Mesenchymal stem cell (in vitro differentiated cells and primary cell): ENCODE data around the gene ZNF846.

ENCODE experiments used
- DNase-seq: peaks from one replicate; pipeline ENCODE4 v3.0.0-alpha.2; 2013
- H2AFZ ChIP-seq: one replicate; pipeline ENCODE4 v1.6.1; 2013; ENCODE audit warnings: low read depth, mild to moderate bottlenecking, control low read depth, inconsistent platforms, low read length, moderate library complexity
- H2AK5ac ChIP-seq: 2 replicates; pipeline ENCODE4 v1.6.1; 2013; ENCODE audit warnings: low read length, moderate library complexity, mild to moderate bottlenecking, inconsistent platforms; ENCODE audit not compliant: severe bottlenecking
- H2BK120ac ChIP-seq: one replicate; pipeline ENCODE4 v1.6.1; 2013; ENCODE audit warnings: low read depth, mild to moderate bottlenecking, inconsistent platforms, low read length, moderate library complexity
- H2BK12ac ChIP-seq, 2 experiments: one replicate each; pipeline ENCODE4 v1.6.1; 2013; ENCODE audit warnings: inconsistent platforms in 2 of 2, low read length in 2 of 2, mild to moderate bottlenecking in 2 of 2, moderate library complexity in 2 of 2, control low read depth in 1 of 2
- H2BK15ac ChIP-seq: one replicate; pipeline ENCODE4 v1.6.1; 2013; ENCODE audit warnings: mild to moderate bottlenecking, low read depth, inconsistent platforms; ENCODE audit not compliant: poor library complexity, severe bottlenecking
- H2BK5ac ChIP-seq: 2 replicates; pipeline ENCODE4 v1.6.1; 2013; ENCODE audit warnings: low read depth, mild to moderate bottlenecking, low read length, control low read depth, inconsistent platforms; ENCODE audit not compliant: poor library complexity, severe bottlenecking
- H3K14ac ChIP-seq, 2 experiments: one replicate each; pipeline ENCODE4 v1.6.1; 2013; ENCODE audit warnings: inconsistent platforms in 2 of 2, low read length in 2 of 2, control low read depth in 1 of 2, mild to moderate bottlenecking in 1 of 2, moderate library complexity in 1 of 2
- H3K18ac ChIP-seq, 2 experiments: one replicate each; pipeline ENCODE4 v1.6.1; 2013; ENCODE audit warnings: inconsistent platforms in 2 of 2, low read length in 2 of 2, control low read depth in 1 of 2, low read depth in 1 of 2, mild to moderate bottlenecking in 1 of 2
- H3K23ac ChIP-seq, 2 experiments: one replicate each; pipeline ENCODE4 v1.6.1; 2013; ENCODE audit warnings: inconsistent platforms in 2 of 2, low read length in 2 of 2, mild to moderate bottlenecking in 2 of 2, moderate library complexity in 2 of 2, control low read depth in 1 of 2
- H3K27ac ChIP-seq: 2 replicates; pipeline ENCODE4 v1.5.1; 2013; ENCODE audit warnings: mild to moderate bottlenecking, moderate library complexity, low read length, control low read depth, inconsistent platforms; ENCODE audit not compliant: poor library complexity, severe bottlenecking
- H3K27me3 ChIP-seq, 2 experiments: 2 replicates each; pipeline versions ENCODE4 v1.6.1 to v1.7.0; 2013; ENCODE audit warnings: low read length in 2 of 2, mild to moderate bottlenecking in 2 of 2, moderate library complexity in 2 of 2, control low read depth in 1 of 2, inconsistent platforms in 1 of 2; ENCODE audit not compliant: control insufficient read depth in 1 of 2, insufficient read depth in 1 of 2
- H3K36me3 ChIP-seq, 2 experiments: 2 replicates each; pipeline versions ENCODE4 v1.6.1 to v1.7.0; 2013; ENCODE audit warnings: low read length in 2 of 2, control low read depth in 1 of 2, inconsistent platforms in 1 of 2, low read depth in 1 of 2, mild to moderate bottlenecking in 1 of 2; ENCODE audit not compliant: insufficient read depth in 2 of 2, control insufficient read depth in 1 of 2
- H3K4ac ChIP-seq, 2 experiments: one replicate each; pipeline ENCODE4 v1.6.1; 2013; ENCODE audit warnings: inconsistent platforms in 2 of 2, low read length in 2 of 2, mild to moderate bottlenecking in 2 of 2, moderate library complexity in 2 of 2, control low read depth in 1 of 2, low read depth in 1 of 2
- H3K4me1 ChIP-seq: 2 replicates; pipeline ENCODE4 v1.6.1; 2013; ENCODE audit warnings: low read depth, low read length, control low read depth; ENCODE audit not compliant: control insufficient read depth, insufficient read depth
- H3K4me2 ChIP-seq: 2 replicates; pipeline ENCODE4 v1.6.1; 2013; ENCODE audit warnings: low read length, mild to moderate bottlenecking, inconsistent platforms; ENCODE audit not compliant: poor library complexity, severe bottlenecking
- H3K4me3 ChIP-seq, 2 experiments: 2 replicates each; pipeline versions ENCODE4 v1.5.1 to v1.7.0; 2013; ENCODE audit warnings: low read length in 2 of 2, mild to moderate bottlenecking in 2 of 2, control low read depth in 1 of 2, low read depth in 1 of 2; ENCODE audit not compliant: insufficient read depth in 1 of 2
- H3K79me1 ChIP-seq: replicated peaks from 2 replicates; pipeline ENCODE4 v1.6.1; 2013; ENCODE audit warnings: mild to moderate bottlenecking, control low read depth, low read length, inconsistent platforms; ENCODE audit not compliant: poor library complexity, severe bottlenecking
- H3K9ac ChIP-seq: 2 replicates; pipeline ENCODE4 v1.7.0; 2013; ENCODE audit warnings: mild to moderate bottlenecking, low read length, moderate library complexity
- H3K9me3 ChIP-seq: 2 replicates; pipeline ENCODE4 v1.7.0; 2013; ENCODE audit warnings: mild to moderate bottlenecking, low read length; ENCODE audit not compliant: control insufficient read depth
- H4K8ac ChIP-seq: one replicate; pipeline ENCODE4 v1.6.1; 2013; ENCODE audit warnings: inconsistent platforms, mild to moderate bottlenecking, low read length, moderate library complexity
- H4K91ac ChIP-seq: one replicate; pipeline ENCODE4 v1.6.1; 2013; ENCODE audit warnings: mild to moderate bottlenecking, low read length, inconsistent platforms
- WGBS: methylation state at CpG from one replicate; pipeline ENCODE4 v1.1.7; 2013; ENCODE audit warnings: mixed read lengths; 5-methylcytosine and 5-hydroxymethylcytosine counted together

ZNF846 gene

DNA sequence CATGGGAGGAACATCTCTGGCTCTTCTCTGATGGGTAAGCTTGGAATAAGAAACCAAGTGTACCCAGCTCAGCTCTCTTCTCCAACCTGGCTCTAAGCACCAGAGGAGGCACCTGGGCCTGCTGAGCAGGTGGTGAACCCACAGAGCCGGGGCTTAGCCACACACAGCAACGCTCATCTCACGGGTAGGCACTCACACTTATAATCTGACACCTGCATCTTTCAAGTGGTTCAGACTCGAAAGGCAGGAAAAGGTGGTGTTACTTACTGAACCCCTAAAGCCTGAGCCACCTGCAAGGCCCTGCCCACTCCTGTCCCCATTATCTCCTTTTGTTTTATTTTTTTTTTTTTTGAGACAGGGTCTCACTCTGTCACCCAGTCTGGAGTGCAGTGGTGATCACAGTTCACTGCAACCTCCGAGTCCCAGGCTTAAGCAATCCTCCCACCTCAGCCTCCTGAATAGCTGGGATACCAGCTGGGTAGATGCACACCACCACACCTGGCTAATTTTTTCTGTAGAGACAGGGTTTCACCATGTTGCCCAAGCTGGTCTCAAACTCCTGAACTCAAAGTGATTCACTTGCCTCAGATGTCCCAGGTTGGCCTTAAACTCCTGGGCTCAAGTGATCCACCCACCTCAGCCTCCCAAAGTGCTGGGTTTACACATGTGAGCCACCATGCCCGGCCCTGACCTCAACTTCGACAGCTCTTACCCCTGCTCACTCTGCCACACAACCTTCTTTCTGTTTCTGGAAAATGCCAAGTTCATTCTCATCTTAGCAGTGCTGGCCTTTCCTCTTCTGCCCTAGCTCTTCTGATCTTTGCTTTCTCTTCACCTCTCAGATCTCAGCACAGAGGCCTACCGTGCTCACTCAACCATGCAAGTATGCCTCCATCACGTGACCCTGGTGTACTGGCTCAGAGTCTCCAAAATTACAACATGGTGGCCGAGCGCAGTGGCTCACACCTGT is 40.6 kb upstream of the ZNF846 start:
- H3K9ac ChIP-seq, result no peak overlapping the region
- no peak overlapping the region for H3K23ac ChIP-seq
- no peak overlapping the region for H3K18ac ChIP-seq
- H3K4ac ChIP-seq, result no peak overlapping the region
- H2BK12ac ChIP-seq, result no peak overlapping the region
- H3K27me3 ChIP-seq, result no peaks in the 10 kb centered on the region
- peaks cover 10% of the 10 kb centered on the region for H3K4me1 ChIP-seq
- peaks cover 27% of the 10 kb centered on the region for H3K79me1 ChIP-seq
- no peak overlapping the region for H2BK5ac ChIP-seq
- peaks cover 69 to 72% of the 10 kb centered on the region in 2 experiments for H3K36me3 ChIP-seq
- H3K9me3 ChIP-seq, result no peaks in the 10 kb centered on the region
- no peak overlapping the region for H3K4me3 ChIP-seq
- no peak overlapping the region for H2AFZ ChIP-seq
- no peak overlapping the region for H4K8ac ChIP-seq
- H3K4me2 ChIP-seq, result no peak overlapping the region
- H2BK15ac ChIP-seq, result no peak overlapping the region
- 93% methylated on average over 11 of the region's 11 CpGs for WGBS
- H3K27ac ChIP-seq, result no peak overlapping the region
- no peak overlapping the region for H4K91ac ChIP-seq
- no peak overlapping the region for H3K14ac ChIP-seq
- no peak overlapping the region for H2BK120ac ChIP-seq
- H2AK5ac ChIP-seq, result no peak overlapping the region
- no peak for DNase-seq

DNA sequence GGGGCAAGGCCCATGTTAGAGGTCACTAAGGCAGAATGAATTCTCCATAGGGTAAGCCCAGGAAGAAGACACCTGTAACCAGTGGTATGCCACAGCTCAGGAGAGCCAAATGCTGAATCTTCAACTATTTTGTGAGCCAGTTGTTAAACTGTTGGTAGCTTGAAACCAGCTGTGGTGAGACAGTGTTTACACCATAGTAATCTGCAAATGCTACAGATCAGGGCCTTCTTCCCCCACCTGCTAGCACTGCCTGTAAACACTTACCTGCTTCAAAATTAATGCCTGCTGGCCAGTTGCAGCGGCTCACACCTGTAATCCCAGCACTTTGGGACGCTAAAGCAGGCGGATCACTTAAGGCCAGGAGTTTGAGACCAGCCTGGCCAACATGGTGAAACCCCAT is 38.3 kb upstream of the ZNF846 start:
- H3K18ac ChIP-seq, result no peak overlapping the region
- no peak overlapping the region for H3K4me2 ChIP-seq
- no peak overlapping the region for H2BK15ac ChIP-seq
- H2BK120ac ChIP-seq, result no peak overlapping the region
- no peaks in the 10 kb centered on the region for H3K27me3 ChIP-seq
- no peak overlapping the region for H4K91ac ChIP-seq
- H3K79me1 ChIP-seq, result peaks cover 26% of the 10 kb centered on the region
- no peak for DNase-seq
- no peak overlapping the region for H3K27ac ChIP-seq
- H3K23ac ChIP-seq, result no peak overlapping the region
- no peak overlapping the region for H3K9ac ChIP-seq
- no peak overlapping the region for H2AFZ ChIP-seq
- no peak overlapping the region for H4K8ac ChIP-seq
- no peaks in the 10 kb centered on the region for H3K9me3 ChIP-seq
- no peak overlapping the region for H3K4ac ChIP-seq
- WGBS, result 100% methylated on average over 2 of the region's 3 CpGs
- H3K36me3 ChIP-seq, result peaks cover 64 to 71% of the 10 kb centered on the region in 2 experiments
- H3K4me1 ChIP-seq, result peaks cover 10% of the 10 kb centered on the region
- H3K4me3 ChIP-seq, result no peak overlapping the region
- H2AK5ac ChIP-seq, result no peak overlapping the region
- no peak overlapping the region for H2BK12ac ChIP-seq
- H3K14ac ChIP-seq, result no peak overlapping the region
- no peak overlapping the region for H2BK5ac ChIP-seq

- H3K4me2 ChIP-seq, result no peak overlapping the region
- no peak overlapping the region for H3K23ac ChIP-seq
- H3K4me1 ChIP-seq, result no peaks in the 10 kb centered on the region
- no peak overlapping the region for H2BK12ac ChIP-seq
- no peak overlapping the region for H3K14ac ChIP-seq
- no peaks in the 10 kb centered on the region for H3K9me3 ChIP-seq
- H2AFZ ChIP-seq, result no peak overlapping the region
- no peak overlapping the region for H3K4ac ChIP-seq
- H3K36me3 ChIP-seq, result peaks cover 23 to 31% of the 10 kb centered on the region in 2 experiments
- no peak overlapping the region for H3K4me3 ChIP-seq
- no peak overlapping the region for H2BK5ac ChIP-seq
- H3K27ac ChIP-seq, result no peak overlapping the region
- H4K8ac ChIP-seq, result no peak overlapping the region
- peaks cover 7% of the 10 kb centered on the region for H3K79me1 ChIP-seq
- H3K18ac ChIP-seq, result no peak overlapping the region
- no peak overlapping the region for H2AK5ac ChIP-seq
- 88% methylated on average over 9 of the region's 10 CpGs for WGBS
- no peaks in the 10 kb centered on the region for H3K27me3 ChIP-seq
- no peak overlapping the region for H2BK120ac ChIP-seq
- no peak overlapping the region for H4K91ac ChIP-seq
- H3K9ac ChIP-seq, result no peak overlapping the region
- DNase-seq, result no peak
- H2BK15ac ChIP-seq, result no peak overlapping the region
These were observed 33.4 kb upstream of the ZNF846 start for GRCh38 chr19:9801976-9802375.

GRCh38 chr19:9799162-9799561 is 30.6 kb upstream of the ZNF846 start:
- peaks cover 5% of the 10 kb centered on the region for H3K79me1 ChIP-seq
- no peak overlapping the region for H2AK5ac ChIP-seq
- no peak overlapping the region for H2BK15ac ChIP-seq
- no peak overlapping the region for H2BK5ac ChIP-seq
- H3K36me3 ChIP-seq, result peaks cover 4 to 12% of the 10 kb centered on the region in 2 experiments
- H3K9ac ChIP-seq, result no peak overlapping the region
- DNase-seq, result no peak
- no peak overlapping the region for H3K14ac ChIP-seq
- H4K91ac ChIP-seq, result no peak overlapping the region
- no peak overlapping the region for H2BK120ac ChIP-seq
- no peak overlapping the region for H2AFZ ChIP-seq
- H4K8ac ChIP-seq, result no peak overlapping the region
- no peak overlapping the region for H3K4me2 ChIP-seq
- no peak overlapping the region for H3K4me3 ChIP-seq
- H3K23ac ChIP-seq, result no peak overlapping the region
- H3K18ac ChIP-seq, result no peak overlapping the region
- H3K9me3 ChIP-seq, result no peaks in the 10 kb centered on the region
- H2BK12ac ChIP-seq, result no peak overlapping the region
- no peak overlapping the region for H3K27ac ChIP-seq
- no peaks in the 10 kb centered on the region for H3K4me1 ChIP-seq
- H3K4ac ChIP-seq, result no peak overlapping the region
- no peaks in the 10 kb centered on the region for H3K27me3 ChIP-seq
